Skeletal muscle satellite cell (primary cell): Measurements from ENCODE around the gene NUBP2.
"Not testable (repeated sequence)": the region's sequence is repeated elsewhere in the genome, so short reads cannot be mapped to it uniquely, and the experiment has no call there.

Experiments
- H3K27me3 ChIP-seq: 2 replicates; pipeline ENCODE4 v1.7.0; 2013; ENCODE audit warnings: low read length; ENCODE audit not compliant: control insufficient read depth, insufficient read depth
- H3K36me3 ChIP-seq: 2 replicates; pipeline ENCODE4 v1.7.0; 2013; ENCODE audit warnings: mild to moderate bottlenecking, control low read depth, low read length; ENCODE audit not compliant: insufficient read depth
- H3K4me1 ChIP-seq: 2 replicates; pipeline ENCODE4 v1.7.0; 2013; ENCODE audit warnings: low read length; ENCODE audit not compliant: control insufficient read depth, insufficient read depth
- H3K4me2 ChIP-seq: 2 replicates; pipeline ENCODE4 v1.7.0; 2013; ENCODE audit warnings: mild to moderate bottlenecking, low read length
- H3K4me3 ChIP-seq: 2 replicates; pipeline ENCODE4 v1.7.0; 2013; ENCODE audit warnings: low read length
- H3K9ac ChIP-seq: 2 replicates; pipeline ENCODE4 v1.7.0; 2013; ENCODE audit warnings: mild to moderate bottlenecking, low read depth, low read length, moderate library complexity
- H3K9me3 ChIP-seq: replicated peaks from 2 replicates; pipeline ENCODE4 v1.7.0; 2013; ENCODE audit warnings: mild to moderate bottlenecking, control low read depth, low read length

Gene NUBP2

GRCh38 chr16:1790611-1791255 lies 8.0 kb downstream of the NUBP2 start:
- Histone ChIP-seq H3K4me2 (no peak overlapping the region), H3K9ac (no peak overlapping the region), H3K4me1 (no peaks in the 10 kb centered on the region)

GRCh38 chr16:1791256-1791942 lies 8.6 kb downstream of the NUBP2 start:
- H3K4me2 ChIP-seq = no peak overlapping the region
- no peaks in the 10 kb centered on the region for H3K9me3 ChIP-seq
- H3K9ac ChIP-seq = no peak overlapping the region
- no peaks in the 10 kb centered on the region for H3K27me3 ChIP-seq
- no peak overlapping the region for H3K4me3 ChIP-seq
- H3K4me1 ChIP-seq = no peaks in the 10 kb centered on the region
- peaks cover 11% of the 10 kb centered on the region for H3K36me3 ChIP-seq

More at GRCh38 chr16:1790611-1791255, 8.0 kb downstream of the NUBP2 start:
- Histone ChIP-seq H3K9me3 (no peaks in the 10 kb centered on the region), H3K4me3 (no peak overlapping the region), H3K36me3 (peaks cover 14% of the 10 kb centered on the region), H3K27me3 (no peaks in the 10 kb centered on the region)

- peaks cover 6% of the 10 kb centered on the region for H3K36me3 ChIP-seq
- H3K9ac ChIP-seq = no peak overlapping the region
- H3K27me3 ChIP-seq = no peaks in the 10 kb centered on the region
- H3K4me3 ChIP-seq = no peak overlapping the region
- H3K4me1 ChIP-seq = no peaks in the 10 kb centered on the region
- no peaks in the 10 kb centered on the region for H3K9me3 ChIP-seq
- H3K4me2 ChIP-seq = no peak overlapping the region
Observed at GRCh38 chr16:1791943-1792812, 9.4 kb downstream of the NUBP2 start.

GRCh38 chr16:1792836-1793577 lies 10.2 kb downstream of the NUBP2 start:
- no peak overlapping the region for H3K9ac ChIP-seq
- peaks cover 6% of the 10 kb centered on the region for H3K36me3 ChIP-seq
- H3K4me3 ChIP-seq = no peak overlapping the region
- peaks cover 3% of the 10 kb centered on the region for H3K9me3 ChIP-seq
- no peak overlapping the region for H3K4me2 ChIP-seq
- no peaks in the 10 kb centered on the region for H3K4me1 ChIP-seq
- H3K27me3 ChIP-seq = no peaks in the 10 kb centered on the region

GRCh38 chr16:1793578-1794220 lies 10.9 kb downstream of the NUBP2 start, which contains the start of gene IGFALS:
IGFALS (minus strand) TSS chr16:1793705; CDS start chr16:1793652, 53 bp downstream.
- Histone ChIP-seq H3K9ac (no peak within 1 kb of the TSS), H3K36me3 (peaks cover 6% of the 10 kb centered on the region), H3K4me3 (no peak within 1 kb of the TSS), H3K9me3 (peaks cover 4% of the 10 kb centered on the region), H3K27me3 (no peaks in the 10 kb centered on the region), H3K4me2 (no peak within 1 kb of the TSS), H3K4me1 (no peaks in the 10 kb centered on the region)

GRCh38 chr16:1794221-1794871 lies 11.6 kb downstream of the NUBP2 start:
- Histone ChIP-seq H3K27me3 (no peaks in the 10 kb centered on the region), H3K36me3 (no peaks in the 10 kb centered on the region), H3K4me3 (no peak overlapping the region), H3K9ac (no peak overlapping the region), H3K4me2 (no peak overlapping the region), H3K4me1 (no peaks in the 10 kb centered on the region), H3K9me3 (peaks cover 4% of the 10 kb centered on the region)

GRCh38 chr16:1794908-1795666 lies 12.3 kb downstream of the NUBP2 start:
- H3K9me3 ChIP-seq = peaks cover 4% of the 10 kb centered on the region
- H3K4me1 ChIP-seq = no peaks in the 10 kb centered on the region
- H3K9ac ChIP-seq = no peak overlapping the region
- H3K4me3 ChIP-seq = no peak overlapping the region
- H3K36me3 ChIP-seq = no peaks in the 10 kb centered on the region
- no peaks in the 10 kb centered on the region for H3K27me3 ChIP-seq
- H3K4me2 ChIP-seq = no peak overlapping the region

GRCh38 chr16:1799263-1799662 lies 16.5 kb downstream of the NUBP2 start:
- H3K4me2 ChIP-seq = not testable (repeated sequence)

GRCh38 chr16:1800701-1801100 lies 17.9 kb downstream of the NUBP2 start:
- no peak overlapping the region for H3K4me3 ChIP-seq
- H3K9ac ChIP-seq = no peak overlapping the region
- H3K36me3 ChIP-seq = no peaks in the 10 kb centered on the region
- no peaks in the 10 kb centered on the region for H3K27me3 ChIP-seq
- peaks cover 4% of the 10 kb centered on the region for H3K9me3 ChIP-seq
- no peaks in the 10 kb centered on the region for H3K4me1 ChIP-seq
- no peak overlapping the region for H3K4me2 ChIP-seq

More at GRCh38 chr16:1799263-1799662, 16.5 kb downstream of the NUBP2 start:
- H3K9me3 ChIP-seq, H3K27me3 ChIP-seq, H3K9ac ChIP-seq, H3K4me3 ChIP-seq, H3K36me3 ChIP-seq, H3K4me1 ChIP-seq: not testable (repeated sequence)

GRCh38 chr16:1807626-1808025 lies 24.9 kb downstream of the NUBP2 start:
- Histone ChIP-seq H3K4me2 (no peak overlapping the region), H3K9ac (no peak overlapping the region), H3K27me3 (no peaks in the 10 kb centered on the region), H3K36me3 (peaks cover 10% of the 10 kb centered on the region), H3K9me3 (no peaks in the 10 kb centered on the region), H3K4me1 (no peaks in the 10 kb centered on the region), H3K4me3 (no peak overlapping the region)
